Stimulated activated CD8-positive, alpha-beta memory T cell treated with anti-CD3 and anti-CD28 coated beads, Interleukin-12 subunit alpha, Interleukin-12 subunit beta, amount 100 ng/mL, for 24 hours (primary cell): ENCODE measurements around the gene STRADA.

Experiments used
- DNase-seq: peaks from one replicate; pipeline ENCODE4 v3.0.0-alpha.2; 2020; ENCODE audit errors: extremely low read depth

STRADA gene

DNA sequence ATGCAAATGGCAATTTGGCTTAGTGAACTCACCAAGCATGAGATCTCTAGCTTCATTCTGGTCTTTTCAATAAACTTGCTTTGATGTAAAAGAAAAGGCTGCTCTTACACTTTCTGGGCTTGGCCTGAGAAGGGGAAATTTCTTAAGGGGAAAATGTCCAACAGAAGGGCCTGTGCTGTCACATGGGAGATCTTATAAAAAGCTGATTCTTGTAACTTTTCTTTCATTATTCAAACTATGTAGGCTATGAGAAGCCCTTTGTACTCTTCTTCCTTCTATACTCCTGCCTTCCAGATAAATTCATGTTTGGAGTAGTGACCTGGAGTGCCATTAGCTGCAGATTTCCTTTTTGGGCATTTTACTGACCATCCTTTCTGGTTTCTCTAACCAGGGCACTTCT is 58.6 kb downstream of the STRADA start:
- no peak for DNase-seq

- DNase-seq, result no peak
Measured at GRCh38 chr17:63682441-63682840, 59.2 kb downstream of the STRADA start.

- DNase-seq, result no peak
Measured at GRCh38 chr17:63681530-63681929, 60.1 kb downstream of the STRADA start.

GRCh38 chr17:63680700-63681099 is 60.9 kb downstream of the STRADA start:
- DNase-seq, result no peak

GRCh38 chr17:63679214-63679613 is 62.4 kb downstream of the STRADA start:
- DNase-seq, result no peak

DNA sequence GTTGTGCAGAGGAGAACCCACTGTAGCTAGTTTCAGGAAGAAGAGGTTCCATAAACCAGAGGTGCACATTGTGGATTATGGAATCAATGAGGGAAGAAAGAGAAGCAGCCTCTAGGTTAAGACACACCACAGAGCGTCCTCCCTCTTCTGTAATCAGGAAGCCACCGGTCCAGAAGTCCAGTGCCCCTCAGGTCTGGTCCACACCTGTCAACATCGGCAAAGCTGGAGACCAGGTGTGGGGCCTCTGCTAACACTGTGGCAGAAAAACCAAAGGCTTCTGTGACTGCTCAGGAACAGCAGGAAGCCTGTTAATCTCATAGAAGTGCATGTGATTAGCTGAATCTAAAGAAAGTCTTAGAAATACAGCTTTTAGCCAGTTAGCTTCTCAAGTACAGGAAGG is 65.0 kb downstream of the STRADA start:
- no peak for DNase-seq

DNA sequence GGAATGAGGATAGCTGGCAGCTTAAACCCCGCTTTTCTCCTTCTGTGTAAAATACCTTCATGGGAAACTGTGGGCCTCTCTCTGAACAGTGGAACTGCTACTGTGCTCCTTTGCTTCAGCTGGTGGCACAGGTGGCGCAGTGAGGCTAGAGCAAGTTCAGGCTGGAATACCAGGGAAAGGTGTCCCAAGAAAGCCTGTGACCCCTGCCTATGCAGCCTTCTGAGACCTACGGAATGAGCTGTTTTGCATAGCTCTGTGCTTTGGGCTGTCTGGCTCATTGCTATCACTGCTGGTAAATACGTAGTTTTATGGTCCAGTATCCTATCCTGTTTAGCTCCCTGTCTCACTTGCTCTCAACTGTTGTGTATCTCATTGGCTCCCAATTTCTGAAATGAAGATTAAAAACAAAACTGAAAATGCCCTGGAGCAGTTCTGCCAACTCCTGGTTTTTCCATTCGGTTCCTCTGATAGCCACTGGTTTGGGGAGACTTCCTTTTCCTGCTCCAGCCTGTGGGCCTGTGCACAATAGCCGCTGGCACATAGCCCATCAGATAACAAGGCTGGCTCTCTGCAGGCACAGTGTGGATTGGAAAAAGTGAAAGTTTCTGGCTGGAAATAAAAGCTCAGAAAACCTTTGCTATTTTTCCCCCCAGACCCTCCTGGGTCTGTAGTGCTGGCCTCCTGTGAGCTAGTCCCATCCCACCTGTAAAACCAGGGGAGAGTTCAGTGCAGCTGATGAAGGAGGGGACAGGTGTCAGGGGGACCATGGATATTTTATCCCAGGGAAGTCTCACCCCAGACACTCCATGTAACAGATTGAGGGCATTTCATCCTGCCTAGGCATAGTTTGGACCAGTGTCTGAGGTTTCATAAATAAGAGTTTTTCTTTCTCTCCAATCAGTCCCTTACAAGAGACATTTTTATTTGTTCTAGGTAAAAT is 65.7 kb downstream of the STRADA start:
- DNase-seq, result no peak

DNA sequence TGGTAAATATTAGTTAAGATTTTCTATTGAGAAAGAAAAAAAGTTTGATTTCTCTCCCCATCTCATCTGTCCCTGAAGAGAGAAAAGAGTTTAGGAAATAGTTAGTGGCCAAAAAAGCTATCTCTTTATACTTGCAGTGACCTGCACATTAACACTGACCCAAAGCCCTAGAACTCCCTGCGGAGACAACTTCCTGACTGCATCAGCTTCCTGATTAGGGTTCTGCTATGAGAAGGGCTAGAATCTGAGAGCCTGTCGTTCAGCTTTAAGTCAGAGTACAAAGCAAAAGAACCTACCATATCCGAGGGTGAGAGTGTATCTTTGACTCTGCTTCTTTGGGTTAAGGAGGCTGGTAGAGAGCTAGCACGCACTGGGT is 66.4 kb downstream of the STRADA start:
- no peak for DNase-seq

GRCh38 chr17:63672856-63673255 is 68.7 kb downstream of the STRADA start:
- no peak for DNase-seq

DNA sequence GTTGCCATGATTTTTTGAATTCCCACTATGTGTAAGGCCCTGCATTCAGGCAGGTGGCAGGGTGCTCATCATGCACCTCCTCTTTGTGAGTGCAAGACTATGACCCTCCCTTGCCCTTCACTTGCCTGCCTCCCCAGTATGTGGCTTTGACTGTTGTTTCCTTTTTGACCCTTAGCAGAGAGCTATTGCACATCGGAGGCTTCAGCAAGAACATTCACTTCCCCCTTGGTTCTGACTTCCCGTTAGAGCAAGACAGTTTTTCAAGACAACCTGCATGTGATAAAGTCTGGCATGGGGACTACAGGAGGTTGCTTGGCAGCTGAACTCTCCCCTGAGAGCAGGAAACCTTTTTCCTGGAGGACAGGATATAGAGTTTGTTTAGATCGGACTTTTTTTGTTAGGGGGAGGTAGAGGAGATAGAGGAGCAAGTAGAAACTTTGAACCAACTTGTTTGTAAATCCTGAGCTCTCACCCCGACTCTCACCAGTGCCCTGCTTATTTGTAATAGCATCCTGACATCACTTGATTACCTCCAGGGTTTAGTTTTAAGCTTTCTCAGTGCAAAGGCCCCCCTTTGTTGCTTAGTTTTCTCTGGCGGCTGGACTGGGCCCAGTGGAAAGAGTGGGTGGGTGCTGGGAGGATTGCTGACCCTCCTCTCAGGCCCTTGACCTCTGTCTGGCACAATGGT is 75.9 kb downstream of the STRADA start:
- no peak for DNase-seq

DNA sequence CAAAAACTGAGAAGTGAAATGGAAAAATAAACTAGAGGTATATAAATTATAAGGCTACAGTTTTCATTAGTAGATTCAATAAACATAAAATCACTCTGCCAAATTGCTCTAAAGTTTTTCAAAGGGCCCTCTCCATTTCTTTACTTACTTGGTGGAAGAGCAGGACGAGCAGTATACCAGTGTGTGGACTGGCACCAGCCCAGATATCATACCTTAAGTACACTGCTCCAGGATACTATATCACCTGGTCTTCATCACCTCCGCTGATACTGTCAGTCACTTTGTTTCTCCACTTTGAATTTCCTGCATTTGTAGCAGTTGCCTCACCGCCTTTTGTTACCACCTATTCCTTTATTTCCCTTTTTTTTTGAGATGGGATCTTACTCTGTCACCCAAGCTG is 81.7 kb downstream of the STRADA start:
- DNase-seq, result no peak

DNA sequence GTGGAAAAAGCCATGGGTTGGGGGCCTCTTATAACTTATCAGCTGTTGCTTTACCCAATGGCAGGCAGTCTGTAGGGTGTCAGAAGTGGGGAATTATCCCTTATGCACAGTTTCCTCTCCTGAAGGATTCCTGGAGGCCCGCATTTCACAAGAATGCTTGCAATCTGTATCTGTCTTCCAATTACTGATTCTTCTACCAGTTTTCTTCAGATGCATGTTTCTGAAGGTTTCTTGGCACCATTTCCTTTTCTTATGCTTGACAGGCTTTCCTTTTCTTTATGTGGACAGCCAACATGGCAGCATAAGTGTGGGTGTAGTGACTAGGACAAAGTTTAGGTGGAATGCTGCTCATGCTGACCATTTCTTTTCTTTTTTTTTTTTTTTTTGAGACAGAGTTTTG is 83.2 kb downstream of the STRADA start:
- DNase-seq, result no peak

- DNase-seq, result no peak
Measured at GRCh38 chr17:63657786-63658185, 83.8 kb downstream of the STRADA start.

- no peak for DNase-seq
Measured at GRCh38 chr17:63653050-63653449, 88.5 kb downstream of the STRADA start.
